Activated naive CD4-positive, alpha-beta T cell treated with anti-CD3 and anti-CD28 coated beads for 36 hours (primary cell): ENCODE data around the gene RPL7L1. TPM values are rescaled to one million over a fixed set of nuclear protein-coding genes. Genes with fewer than 3 reads are reported as not detected.
A peak's percentile ranks its signal among the peaks of the same experiment; 100 is the strongest.

Experiments
- CTCF ChIA-PET: fragments of 350-600 bp; sonication (Branson Sonifier 250); formaldehyde crosslinking; loops from one replicate; lab custom pipeline; 2021; ENCODE audit warnings: antibody characterized with exemption; lab: Charles Lee
- DNase-seq: peaks from one replicate; pipeline ENCODE4 v3.0.0-alpha.2; 2020
- H3K27ac Mint-ChIP-seq: one replicate; pipeline ENCODE4 v1.8.0; 2021; ENCODE audit warnings: mild to moderate bottlenecking, mixed read lengths
- H3K27me3 Mint-ChIP-seq: one replicate; pipeline ENCODE4 v1.8.0; 2021; ENCODE audit warnings: low read depth, mixed read lengths
- H3K36me3 Mint-ChIP-seq: one replicate; pipeline ENCODE4 v1.8.0; 2021; ENCODE audit warnings: low read depth, mixed read lengths
- H3K4me1 Mint-ChIP-seq: one replicate; pipeline ENCODE4 v1.8.0; 2021; ENCODE audit warnings: low read depth, mixed read lengths
- H3K4me3 Mint-ChIP-seq: one replicate; pipeline ENCODE4 v1.8.0; 2021; ENCODE audit warnings: mild to moderate bottlenecking, moderate library complexity, mixed read lengths
- H3K9me3 Mint-ChIP-seq: one replicate; pipeline ENCODE4 v1.8.0; 2021; ENCODE audit warnings: mixed read lengths
- intact Hi-C: fragments of 100-400 bp; cut with micrococcal nuclease; formaldehyde crosslinking; loops from one replicate; pipeline ENCODE4 v1.15.1; 2023
- total RNA-seq, 2 experiments: library from RNA; stranded (reverse); gene quantifications; one replicate each; pipeline ENCODE4 v1.2.3, GENCODE V29; 2021

The RPL7L1 gene
- total RNA-seq, 2 experiments from 2014 or later = 99.0 to 101 TPM

DNA sequence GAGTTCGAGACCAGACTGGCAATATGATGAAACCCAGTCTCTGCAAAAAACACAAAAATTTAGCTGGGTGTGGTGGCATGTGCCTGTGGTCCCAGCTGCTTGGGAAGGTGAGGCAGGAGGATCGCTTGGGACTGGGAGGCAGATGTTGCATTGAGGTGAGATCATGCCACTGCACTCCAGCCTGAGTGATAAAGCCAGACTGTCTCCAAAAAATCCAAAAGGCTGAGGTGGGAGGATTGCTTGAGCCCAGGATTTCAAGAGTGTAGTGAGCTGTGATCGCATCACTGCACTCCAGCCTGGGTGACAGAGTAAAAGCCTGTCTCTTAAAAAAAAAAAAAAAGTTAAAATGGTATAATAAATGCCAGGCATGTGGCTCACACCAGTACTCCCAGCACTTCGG is 35.1 kb downstream of the RPL7L1 start:
- Mint-ChIP-seq H3K36me3 (no peaks in the 10 kb centered on the region), H3K4me3 (no peak overlapping the region), H3K4me1 (peaks cover 3% of the 10 kb centered on the region), H3K27me3 (peaks cover 9% of the 10 kb centered on the region), H3K27ac (no peak overlapping the region), H3K9me3 (no peaks in the 10 kb centered on the region)
- DNase-seq = no peak
- intact Hi-C loops = no loop called here
- CTCF ChIA-PET = interaction anchor here (0.7 to 2.0 kb wide), 4 partner anchors 13 to 259 kb away, joined by 3 to 7 read pairs (median 3); no protein-coding TSS in a partner anchor

GRCh38 chr6:42915732-42916131 is 36.3 kb downstream of the RPL7L1 start, which contains the start of gene PTCRA:
Gene PTCRA, plus strand, starts transcription at chr6:42916053. Its CDS starts 17 bp downstream, at chr6:42916070.
- Mint-ChIP-seq H3K4me3 (no peak within 1 kb of the TSS), H3K4me1 (peaks cover 3% of the 10 kb centered on the region)
- CTCF ChIA-PET = interaction anchor here (0.8 to 2.0 kb wide), 3 partner anchors 15 to 254 kb away, joined by 4 to 7 read pairs (median 4); no protein-coding TSS in a partner anchor

GRCh38 chr6:42916288-42916687 is 36.9 kb downstream of the RPL7L1 start:
- Mint-ChIP-seq H3K9me3 (no peaks in the 10 kb centered on the region), H3K4me3 (no peak overlapping the region), H3K27ac (no peak overlapping the region), H3K36me3 (no peaks in the 10 kb centered on the region), H3K4me1 (peaks cover 1% of the 10 kb centered on the region), H3K27me3 (peaks cover 7% of the 10 kb centered on the region)
- intact Hi-C loops = no loop called here
- DNase-seq = no peak
- CTCF ChIA-PET = interaction anchor here (0.6 to 1.2 kb wide), 4 partner anchors 10 to 882 kb away, joined by 3 to 6 read pairs (median 4); no protein-coding TSS in a partner anchor

More at GRCh38 chr6:42915732-42916131, 36.3 kb downstream of the RPL7L1 start, which contains the start of gene PTCRA:
- H3K27me3 Mint-ChIP-seq = peaks cover 9% of the 10 kb centered on the region
- H3K27ac Mint-ChIP-seq = no peak within 1 kb of the TSS
- no peaks in the 10 kb centered on the region for H3K36me3 Mint-ChIP-seq
- intact Hi-C loops = no loop called here
- no peak for DNase-seq
- H3K9me3 Mint-ChIP-seq = no peaks in the 10 kb centered on the region

DNA sequence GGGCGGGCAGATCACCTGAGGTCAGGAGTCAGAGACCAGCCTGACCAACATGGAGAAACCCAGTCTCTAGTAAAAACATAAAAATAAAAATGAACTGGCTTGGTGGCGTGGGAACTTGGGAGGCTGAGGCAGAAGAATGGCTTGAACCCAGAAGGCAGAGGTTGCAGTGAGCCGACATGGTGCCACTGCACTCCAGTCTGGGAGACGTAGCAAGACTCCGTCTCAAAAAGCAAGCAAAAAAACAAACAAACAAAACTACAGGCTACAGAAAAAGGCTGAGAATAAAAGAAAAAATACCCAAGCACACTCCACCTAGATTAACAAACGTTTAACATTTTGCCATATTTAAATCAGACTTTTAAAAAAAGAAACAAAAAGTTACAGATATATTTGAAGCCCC is 42.4 kb downstream of the RPL7L1 start:
- H3K36me3 Mint-ChIP-seq = no peaks in the 10 kb centered on the region
- no peak overlapping the region for H3K4me3 Mint-ChIP-seq
- no peak for DNase-seq
- no peak overlapping the region for H3K27ac Mint-ChIP-seq
- no peaks in the 10 kb centered on the region for H3K4me1 Mint-ChIP-seq
- CTCF ChIA-PET = no interaction called here
- H3K27me3 Mint-ChIP-seq = no peaks in the 10 kb centered on the region
- H3K9me3 Mint-ChIP-seq = no peaks in the 10 kb centered on the region
- intact Hi-C loops = no loop called here

- no peak for DNase-seq
- Mint-ChIP-seq H3K4me3 (no peak overlapping the region), H3K4me1 (peaks cover 5% of the 10 kb centered on the region), H3K36me3 (peaks cover 3% of the 10 kb centered on the region), H3K9me3 (no peaks in the 10 kb centered on the region), H3K27ac (no peak overlapping the region), H3K27me3 (no peaks in the 10 kb centered on the region)
- intact Hi-C loops = no loop called here
- CTCF ChIA-PET = no interaction called here
Observed at GRCh38 chr6:42923666-42924065, 44.2 kb downstream of the RPL7L1 start.

DNA sequence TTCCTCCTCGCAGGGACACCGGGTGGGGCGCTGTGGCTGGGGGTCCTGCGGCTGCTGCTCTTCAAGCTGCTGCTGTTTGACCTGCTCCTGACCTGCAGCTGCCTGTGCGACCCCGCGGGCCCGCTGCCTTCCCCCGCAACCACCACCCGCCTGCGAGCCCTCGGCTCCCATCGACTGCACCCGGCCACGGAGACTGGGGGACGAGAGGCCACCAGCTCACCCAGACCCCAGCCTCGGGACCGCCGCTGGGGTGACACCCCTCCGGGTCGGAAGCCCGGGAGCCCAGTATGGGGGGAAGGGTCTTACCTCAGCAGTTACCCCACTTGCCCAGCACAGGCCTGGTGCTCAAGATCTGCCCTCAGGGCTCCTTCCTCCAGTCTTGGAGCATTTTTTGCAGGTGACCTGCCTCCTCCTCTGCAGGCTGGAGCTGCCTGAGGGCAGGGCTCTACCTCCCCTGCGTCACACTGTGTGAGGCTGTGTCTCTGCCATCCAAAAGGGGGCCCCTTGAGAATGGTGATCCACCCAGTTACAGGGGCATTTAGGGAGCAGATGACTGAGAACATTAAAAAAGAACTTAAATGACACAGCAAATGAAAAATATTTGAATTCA is 45.9 kb downstream of the RPL7L1 start:
- H3K9me3 Mint-ChIP-seq = no peaks in the 10 kb centered on the region
- H3K4me3 Mint-ChIP-seq = no peak overlapping the region
- DNase-seq = no peak
- CTCF ChIA-PET = no interaction called here
- no peaks in the 10 kb centered on the region for H3K27me3 Mint-ChIP-seq
- H3K36me3 Mint-ChIP-seq = peaks cover 6% of the 10 kb centered on the region
- H3K27ac Mint-ChIP-seq = no peak overlapping the region
- intact Hi-C loops = loop anchor here (5.0 kb wide), 1 partner anchor 143 kb away; the partner anchor contains the start of gene BICRAL
- peaks cover 8% of the 10 kb centered on the region for H3K4me1 Mint-ChIP-seq

DNA sequence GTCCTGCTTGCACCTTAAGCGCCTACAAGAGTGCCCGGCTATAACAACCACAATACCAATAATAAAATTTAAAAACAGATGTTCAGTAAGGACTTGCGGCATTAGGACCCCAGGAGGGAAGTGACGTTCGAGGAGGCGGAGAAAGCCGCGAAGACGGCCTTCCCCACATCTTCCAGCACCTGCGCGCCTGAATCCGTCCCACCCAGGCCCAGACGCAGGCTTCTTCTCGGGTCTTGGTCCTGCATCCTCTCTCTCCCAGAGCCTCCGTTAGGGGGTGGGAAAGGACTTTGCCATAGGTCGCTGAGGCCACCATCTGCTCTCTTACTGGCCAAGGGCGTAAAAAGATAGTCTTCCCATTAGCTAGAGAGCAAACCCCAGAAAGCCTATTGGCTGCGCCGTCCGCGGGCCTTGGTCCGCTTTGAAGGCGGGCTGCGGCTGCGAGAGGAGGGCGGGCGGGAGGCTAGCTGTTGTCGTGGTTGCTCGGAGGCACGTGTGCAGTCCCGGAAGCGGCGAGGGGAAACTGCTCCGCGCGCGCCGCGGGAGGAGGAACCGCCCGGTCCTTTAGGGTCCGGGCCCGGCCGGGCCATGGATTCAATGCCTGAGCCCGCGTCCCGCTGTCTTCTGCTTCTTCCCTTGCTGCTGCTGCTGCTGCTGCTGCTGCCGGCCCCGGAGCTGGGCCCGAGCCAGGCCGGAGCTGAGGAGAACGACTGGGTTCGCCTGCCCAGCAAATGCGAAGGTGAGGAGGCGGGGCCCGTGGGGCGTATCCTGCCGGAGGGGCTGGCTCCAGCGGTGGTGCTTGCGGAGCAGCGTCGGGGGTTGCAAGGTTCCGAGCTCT is 49.8 kb downstream of the RPL7L1 start, which contains the start of gene CNPY3:
Gene CNPY3, plus strand, starts transcription at position 495 of the 835 bp plus-strand sequence. Its CDS starts 91 bp downstream, at position 586.
- H3K27me3 Mint-ChIP-seq = no peaks in the 10 kb centered on the region
- H3K27ac Mint-ChIP-seq = peak within 1 kb of the TSS; percentile 100
- peaks cover 40% of the 10 kb centered on the region for H3K4me1 Mint-ChIP-seq
- H3K4me3 Mint-ChIP-seq = peak within 1 kb of the TSS; percentile 100
- intact Hi-C loops = loop anchor here (1.0 to 5.0 kb wide), 12 partner anchors 39 to 642 kb away; partner anchors contain the start of genes ABCC10, BICRAL, KLC4 and KLHDC3
- H3K9me3 Mint-ChIP-seq = no peaks in the 10 kb centered on the region
- CTCF ChIA-PET = interaction anchor here (0.5 to 2.5 kb wide), 13 partner anchors 10 to 291 kb away, joined by 3 to 8 read pairs (median 4); partner anchors contain the start of gene PPP2R5D
- peak; percentile 98 for DNase-seq
- peaks cover 21% of the 10 kb centered on the region for H3K36me3 Mint-ChIP-seq

DNA sequence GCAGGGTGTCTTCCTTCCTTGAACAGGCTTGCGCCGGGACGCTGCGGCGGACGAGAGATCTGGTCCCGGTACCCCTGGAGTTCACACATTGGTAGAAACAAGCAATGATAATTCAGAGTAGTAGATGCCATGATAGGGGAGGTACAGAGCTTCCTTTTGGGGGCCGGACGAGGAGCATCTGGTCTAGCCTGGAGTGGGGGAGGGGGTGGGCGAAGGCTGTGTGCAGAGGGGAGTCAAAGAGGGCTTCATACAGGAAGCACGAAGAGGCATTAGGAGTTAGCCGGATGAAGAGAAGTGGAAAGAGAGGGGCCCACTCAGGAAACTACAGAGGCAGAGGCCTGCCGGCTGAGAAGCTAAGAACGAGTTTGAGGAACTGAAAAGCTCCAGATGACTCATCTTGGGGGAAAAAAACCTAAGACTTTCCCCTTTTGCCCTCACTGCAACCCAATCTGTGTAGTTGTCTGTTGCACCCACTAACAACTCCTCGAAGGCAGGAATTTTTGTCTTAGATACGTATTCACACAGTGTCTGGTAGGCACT is 50.5 kb downstream of the RPL7L1 start:
- Mint-ChIP-seq H3K36me3 (peaks cover 23% of the 10 kb centered on the region), H3K4me3 (peak overlapping the region; percentile 100), H3K4me1 (peaks cover 40% of the 10 kb centered on the region), H3K27me3 (no peaks in the 10 kb centered on the region), H3K27ac (peak overlapping the region; percentile 100), H3K9me3 (no peaks in the 10 kb centered on the region)
- CTCF ChIA-PET = interaction anchor here (0.5 to 2.5 kb wide), 11 partner anchors 9 to 264 kb away, joined by 3 to 8 read pairs (median 4); partner anchors contain the start of gene PPP2R5D
- DNase-seq = peak; percentile 82
- intact Hi-C loops = loop anchor here (1.0 to 5.0 kb wide), 13 partner anchors 40 to 641 kb away; partner anchors contain the start of genes ABCC10, BICRAL, CUL7 and KLC4

DNA sequence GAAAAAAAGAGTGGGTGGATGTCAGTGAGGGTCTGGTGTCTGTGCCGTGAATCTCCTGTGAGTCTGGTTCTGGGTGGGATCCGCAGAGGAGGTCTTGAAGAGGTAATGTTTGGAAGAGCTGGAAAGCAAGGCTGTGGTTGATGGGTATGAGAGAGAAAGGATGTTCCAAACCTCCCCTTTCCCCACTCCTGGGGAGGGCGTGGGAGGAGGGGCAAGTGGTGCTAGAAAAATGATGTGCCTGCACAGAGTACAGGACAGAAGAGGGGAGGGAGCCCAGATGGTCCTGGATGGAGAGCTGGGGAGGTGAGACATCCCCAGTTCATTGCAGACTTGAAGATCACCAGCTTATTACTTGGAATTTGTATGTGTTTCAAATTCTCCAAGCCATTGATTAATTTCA is 53.0 kb downstream of the RPL7L1 start:
- CTCF ChIA-PET = interaction anchor here (1.0 kb wide), 1 partner anchor 43 kb away, joined by 3 read pairs; no protein-coding TSS in a partner anchor
- H3K4me1 Mint-ChIP-seq = peaks cover 43% of the 10 kb centered on the region
- intact Hi-C loops = no loop called here

DNA sequence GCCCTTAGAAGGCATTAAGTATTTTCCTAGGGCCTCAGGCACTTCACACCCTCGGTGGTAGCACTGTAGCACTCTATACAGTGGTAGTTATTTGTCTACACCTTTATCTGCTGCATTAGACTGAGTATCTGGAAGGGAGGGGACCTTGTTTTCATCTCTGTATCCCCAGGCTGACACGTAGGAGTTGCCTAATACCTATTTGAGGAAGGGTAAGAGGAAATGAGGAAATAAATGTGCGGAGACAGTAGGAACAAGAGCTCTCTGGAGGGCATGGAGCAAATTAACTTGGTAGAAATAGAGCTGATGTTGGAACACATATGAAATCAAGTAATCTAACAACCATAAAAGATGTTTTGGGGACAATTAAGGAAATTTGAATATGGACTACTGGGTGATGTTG is 53.8 kb downstream of the RPL7L1 start:
- no peak overlapping the region for H3K4me3 Mint-ChIP-seq
- H3K4me1 Mint-ChIP-seq = peaks cover 43% of the 10 kb centered on the region
- intact Hi-C loops = no loop called here
- H3K27ac Mint-ChIP-seq = peak overlapping the region; percentile 47
- H3K9me3 Mint-ChIP-seq = no peaks in the 10 kb centered on the region
- CTCF ChIA-PET = no interaction called here
- no peaks in the 10 kb centered on the region for H3K27me3 Mint-ChIP-seq
- H3K36me3 Mint-ChIP-seq = peaks cover 34% of the 10 kb centered on the region
- no peak for DNase-seq

More for the DNA sequence above, 53.0 kb downstream of the RPL7L1 start:
- H3K36me3 Mint-ChIP-seq = peaks cover 30% of the 10 kb centered on the region
- H3K27me3 Mint-ChIP-seq = no peaks in the 10 kb centered on the region
- DNase-seq = no peak
- H3K4me3 Mint-ChIP-seq = peak overlapping the region; percentile 5
- no peaks in the 10 kb centered on the region for H3K9me3 Mint-ChIP-seq
- peak overlapping the region; percentile 77 for H3K27ac Mint-ChIP-seq

DNA sequence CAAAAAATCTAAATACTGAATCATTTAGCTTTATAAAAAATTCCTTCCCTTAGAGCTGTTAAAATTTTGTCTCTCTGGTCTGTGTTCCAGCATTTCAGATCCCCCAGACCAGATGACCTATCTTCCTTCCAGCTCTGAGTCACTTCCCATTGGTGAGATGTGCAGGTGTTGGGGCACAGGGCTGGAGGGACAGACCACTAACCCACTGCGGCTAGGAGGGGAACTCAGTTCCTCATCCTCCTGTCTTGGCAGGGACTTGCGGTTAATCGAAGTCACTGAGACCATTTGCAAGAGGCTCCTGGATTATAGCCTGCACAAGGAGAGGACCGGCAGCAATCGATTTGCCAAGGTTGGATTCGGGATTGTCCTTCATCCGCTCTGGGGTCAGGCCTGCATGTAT is 55.9 kb downstream of the RPL7L1 start:
- DNase-seq = no peak
- peaks cover 32% of the 10 kb centered on the region for H3K36me3 Mint-ChIP-seq
- CTCF ChIA-PET = no interaction called here
- H3K4me1 Mint-ChIP-seq = peaks cover 35% of the 10 kb centered on the region
- no peak overlapping the region for H3K27ac Mint-ChIP-seq
- intact Hi-C loops = no loop called here
- H3K27me3 Mint-ChIP-seq = no peaks in the 10 kb centered on the region
- H3K4me3 Mint-ChIP-seq = no peak overlapping the region
- H3K9me3 Mint-ChIP-seq = no peaks in the 10 kb centered on the region
